Epithelial cell of esophagus (primary cell): ENCODE results near the gene AHRR.

Experiments
- DNase-seq: peaks from one replicate; pipeline ENCODE4 v3.0.0; 2010; ENCODE audit warnings: low read depth
- H3K4me3 ChIP-seq: 2 replicates; pipeline ENCODE4 v1.5.1; 2011; ENCODE audit warnings: mild to moderate bottlenecking, low read length, control low read depth
- TF ChIP-seq, protein P1 (sequence below): IDR thresholded peaks from 2 replicates; pipeline ENCODE4 v1.5.1; 2011; ENCODE audit warnings: low read depth, mild to moderate bottlenecking, low read length, control low read depth, inconsistent platforms; ENCODE audit not compliant: insufficient read depth; ENCODE audit errors: missing control alignments

Gene AHRR

DNA sequence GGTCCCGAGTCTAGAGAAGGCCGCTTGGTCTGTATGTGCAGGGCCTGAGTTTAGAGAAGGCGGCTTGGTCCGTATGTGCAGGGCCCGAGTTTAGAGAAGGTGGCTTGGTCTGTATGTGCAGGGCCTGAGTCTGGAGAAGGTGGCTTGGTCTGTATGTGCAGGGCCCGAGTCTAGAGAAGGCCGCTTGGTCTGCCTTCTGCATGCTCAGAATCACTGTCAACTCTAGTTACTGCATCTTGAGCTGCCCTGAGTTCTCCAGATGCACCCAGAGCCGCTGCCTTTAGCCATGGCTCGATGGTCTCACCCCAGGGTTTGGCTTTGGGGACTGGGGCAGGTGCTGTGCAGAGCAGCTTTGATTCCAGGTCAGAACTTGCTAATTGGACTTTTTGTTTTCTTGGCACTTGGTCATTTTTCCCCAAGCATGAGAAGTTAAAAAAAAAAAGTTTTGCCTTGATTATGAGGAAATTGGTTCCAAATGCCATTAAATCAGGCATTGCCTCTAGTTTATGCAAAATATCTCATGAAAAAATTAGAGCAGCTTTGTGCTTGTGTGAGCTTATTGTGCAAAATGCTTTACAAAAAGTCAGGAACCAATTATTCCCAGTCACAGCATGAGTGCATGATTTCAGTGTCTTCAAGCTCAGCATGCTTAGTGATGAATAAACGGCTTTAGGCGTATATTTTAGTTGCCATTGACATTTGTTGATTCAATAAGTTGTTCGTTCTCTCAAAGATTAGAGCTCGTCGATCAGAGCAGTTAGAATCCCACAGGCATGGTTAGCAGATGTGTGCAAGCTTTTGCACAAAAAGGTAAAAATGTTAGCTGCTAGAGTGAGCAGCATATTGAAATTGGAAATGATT is 96.0 kb downstream of the AHRR start:
- TF ChIP-seq, protein P1, sequence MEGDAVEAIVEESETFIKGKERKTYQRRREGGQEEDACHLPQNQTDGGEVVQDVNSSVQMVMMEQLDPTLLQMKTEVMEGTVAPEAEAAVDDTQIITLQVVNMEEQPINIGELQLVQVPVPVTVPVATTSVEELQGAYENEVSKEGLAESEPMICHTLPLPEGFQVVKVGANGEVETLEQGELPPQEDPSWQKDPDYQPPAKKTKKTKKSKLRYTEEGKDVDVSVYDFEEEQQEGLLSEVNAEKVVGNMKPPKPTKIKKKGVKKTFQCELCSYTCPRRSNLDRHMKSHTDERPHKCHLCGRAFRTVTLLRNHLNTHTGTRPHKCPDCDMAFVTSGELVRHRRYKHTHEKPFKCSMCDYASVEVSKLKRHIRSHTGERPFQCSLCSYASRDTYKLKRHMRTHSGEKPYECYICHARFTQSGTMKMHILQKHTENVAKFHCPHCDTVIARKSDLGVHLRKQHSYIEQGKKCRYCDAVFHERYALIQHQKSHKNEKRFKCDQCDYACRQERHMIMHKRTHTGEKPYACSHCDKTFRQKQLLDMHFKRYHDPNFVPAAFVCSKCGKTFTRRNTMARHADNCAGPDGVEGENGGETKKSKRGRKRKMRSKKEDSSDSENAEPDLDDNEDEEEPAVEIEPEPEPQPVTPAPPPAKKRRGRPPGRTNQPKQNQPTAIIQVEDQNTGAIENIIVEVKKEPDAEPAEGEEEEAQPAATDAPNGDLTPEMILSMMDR = no peak
- H3K4me3 ChIP-seq = no peak overlapping the region
- no peak for DNase-seq

DNA sequence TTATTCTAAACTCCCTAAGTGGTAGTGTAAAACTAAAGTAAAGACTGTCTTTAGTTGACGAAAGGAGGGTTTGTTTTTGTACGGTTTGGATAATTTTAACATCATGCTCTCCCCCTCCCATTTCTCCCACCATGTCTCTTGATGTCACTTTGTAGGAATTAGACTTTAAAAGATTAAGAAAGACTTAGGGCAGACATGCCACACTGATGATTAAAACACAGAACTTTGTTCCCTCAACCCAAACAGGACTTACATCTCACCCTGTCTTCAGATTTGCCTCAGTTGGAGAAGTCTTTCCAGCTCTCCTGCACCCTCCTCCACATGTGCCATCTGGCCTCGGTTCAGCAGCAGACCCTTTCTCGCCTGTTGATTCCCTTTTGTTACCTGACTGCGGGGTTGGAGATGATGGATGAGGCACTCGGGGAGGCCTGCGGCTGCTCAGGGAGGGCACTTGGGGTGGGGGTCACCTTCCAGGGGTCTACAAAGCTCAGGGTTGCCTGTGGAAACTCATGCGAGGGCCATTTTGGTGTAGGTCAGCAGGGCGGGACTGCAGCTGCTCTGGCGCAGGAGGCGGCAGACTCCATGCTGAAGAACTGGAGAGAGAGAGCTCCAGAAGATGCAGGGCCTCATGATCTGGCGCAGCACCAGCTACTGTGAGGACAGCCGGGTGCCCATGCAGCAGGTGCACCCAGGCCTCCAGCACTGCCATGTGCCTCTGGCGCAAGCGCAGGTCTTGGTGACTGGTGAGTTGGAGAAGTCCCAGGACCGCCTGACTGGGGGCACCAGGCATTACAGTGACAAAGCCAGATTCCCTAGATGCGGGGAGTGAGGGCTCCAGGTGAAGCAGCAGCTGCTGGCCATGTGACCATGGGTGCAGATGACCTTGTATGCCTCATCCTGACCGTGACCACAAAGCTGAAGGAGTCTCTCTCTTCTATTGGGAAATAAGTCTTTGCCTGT is 96.9 kb downstream of the AHRR start:
- DNase-seq = no peak
- H3K4me3 ChIP-seq = no peak overlapping the region
- TF ChIP-seq, protein P1 = no peak

DNA sequence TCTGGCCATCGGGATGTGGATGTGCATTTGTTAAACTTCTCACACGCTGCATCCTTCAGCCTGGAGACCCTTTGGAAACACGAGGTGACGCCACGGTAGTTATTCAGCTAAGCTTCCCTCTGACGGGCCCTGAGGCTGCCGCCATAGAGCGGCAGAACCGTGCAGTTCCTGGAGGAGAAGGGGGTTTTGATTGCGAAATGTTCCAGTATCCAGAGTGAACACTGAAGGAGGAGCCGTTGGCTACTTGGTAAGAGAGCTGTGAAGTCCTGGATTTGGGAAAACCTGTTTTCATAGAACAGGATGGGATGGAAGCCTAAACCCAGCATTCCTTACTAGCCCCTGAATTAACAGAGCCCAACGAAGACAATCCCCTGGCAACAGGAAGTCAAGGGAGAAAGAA is 98.5 kb downstream of the AHRR start:
- DNase-seq = no peak
- TF ChIP-seq, protein P1 = no peak
- H3K4me3 ChIP-seq = no peak overlapping the region

DNA sequence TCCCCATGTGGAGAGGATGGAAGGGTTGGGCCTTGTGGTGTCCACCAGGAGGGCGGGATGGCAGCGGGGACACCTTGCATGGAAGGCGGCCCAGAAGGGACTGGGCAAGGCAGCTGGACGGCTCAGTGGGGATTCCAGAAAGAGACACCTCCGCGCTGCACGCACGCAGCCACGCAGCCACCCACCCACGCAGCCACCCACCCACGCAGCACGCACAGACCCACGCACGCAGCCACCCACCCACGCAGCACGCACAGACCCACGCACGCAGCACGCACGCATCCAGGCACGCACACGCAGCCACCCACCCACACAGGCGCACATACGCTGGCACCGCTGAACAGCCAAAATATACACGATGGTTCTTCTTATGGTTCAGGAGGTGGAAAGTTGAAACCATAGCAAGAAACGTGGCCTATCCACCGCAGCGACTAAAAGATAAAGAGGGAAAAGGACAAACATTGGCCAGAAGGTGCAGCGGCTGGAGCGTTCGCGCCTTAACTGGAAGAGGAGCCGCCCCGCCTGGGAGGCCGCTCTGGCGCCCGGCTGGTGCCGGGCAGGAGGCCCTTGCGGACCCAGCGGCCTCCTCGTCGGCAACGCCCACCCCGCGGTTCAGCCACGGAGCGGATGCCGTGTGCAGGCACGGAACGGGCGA is 99.2 kb downstream of the AHRR start:
- TF ChIP-seq, protein P1 = no peak
- no peak overlapping the region for H3K4me3 ChIP-seq
- no peak for DNase-seq

DNA sequence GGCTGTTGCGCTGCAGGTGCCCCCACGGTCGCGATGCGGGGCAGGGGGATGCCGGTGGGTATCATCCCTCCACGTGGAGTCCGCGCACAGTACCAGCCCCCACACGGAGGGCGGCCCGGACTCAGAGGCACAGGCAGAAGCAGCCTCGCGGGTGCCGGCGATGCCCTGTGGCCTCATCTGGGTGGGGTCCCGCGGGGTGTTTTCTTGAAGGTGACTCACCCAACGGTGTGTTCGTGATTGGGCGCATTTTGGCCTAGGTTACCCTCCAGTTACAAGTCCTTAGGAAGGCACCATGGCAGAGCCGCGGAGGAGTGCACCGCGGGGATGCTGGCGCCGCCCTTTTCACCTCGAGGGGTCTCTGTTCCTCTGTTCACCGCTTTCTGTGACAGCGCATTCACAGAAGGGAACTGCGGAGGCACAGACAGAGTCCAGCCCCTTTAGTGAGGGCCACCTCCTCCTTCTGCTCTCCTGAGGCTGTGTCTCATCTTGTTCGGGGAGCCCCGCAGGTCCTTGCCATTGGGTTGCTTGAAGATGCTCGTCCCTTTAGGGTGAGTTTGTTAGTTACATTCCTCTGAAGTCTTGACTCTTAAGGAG is 99.9 kb downstream of the AHRR start:
- TF ChIP-seq, protein P1 = no peak
- no peak for DNase-seq

DNA sequence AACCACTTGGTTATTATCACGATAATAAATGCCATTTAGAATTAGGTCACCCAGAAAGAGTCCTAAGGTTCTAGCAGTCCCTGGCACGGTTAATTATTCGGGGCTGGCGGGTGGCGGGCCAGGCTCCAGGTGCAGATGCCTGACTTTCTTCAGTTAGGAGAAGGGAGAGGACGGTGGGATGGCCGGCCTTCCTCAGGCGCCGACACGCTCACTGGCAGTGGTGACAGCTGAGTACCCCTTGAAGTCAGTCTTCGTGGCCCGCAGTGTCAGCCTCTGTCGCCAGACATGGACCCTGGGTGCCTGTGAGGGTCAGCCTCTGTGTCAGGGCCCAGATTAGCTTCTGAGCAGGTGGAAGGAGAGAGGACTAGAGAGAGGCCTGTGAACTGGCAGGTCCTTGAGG is 100.4 kb downstream of the AHRR start:
- no peak overlapping the region for H3K4me3 ChIP-seq
- no peak for DNase-seq
- TF ChIP-seq, protein P1 = no peak

More for the DNA sequence above, 99.9 kb downstream of the AHRR start:
- no peak overlapping the region for H3K4me3 ChIP-seq
